HG03064 (cell line): ENCODE measurements around the gene OSBPL7.
"Not testable (repeated sequence)": the region's sequence is repeated elsewhere in the genome, so short reads cannot be mapped to it uniquely, and the experiment has no call there.

Experiments
- ATAC-seq: cut with Tn5 transposase; IDR thresholded peaks from one replicate; pipeline ENCODE4 v1.9.1; 2021; ENCODE audit warnings: low read depth; ENCODE audit not compliant: unreplicated experiment

Gene OSBPL7

DNA sequence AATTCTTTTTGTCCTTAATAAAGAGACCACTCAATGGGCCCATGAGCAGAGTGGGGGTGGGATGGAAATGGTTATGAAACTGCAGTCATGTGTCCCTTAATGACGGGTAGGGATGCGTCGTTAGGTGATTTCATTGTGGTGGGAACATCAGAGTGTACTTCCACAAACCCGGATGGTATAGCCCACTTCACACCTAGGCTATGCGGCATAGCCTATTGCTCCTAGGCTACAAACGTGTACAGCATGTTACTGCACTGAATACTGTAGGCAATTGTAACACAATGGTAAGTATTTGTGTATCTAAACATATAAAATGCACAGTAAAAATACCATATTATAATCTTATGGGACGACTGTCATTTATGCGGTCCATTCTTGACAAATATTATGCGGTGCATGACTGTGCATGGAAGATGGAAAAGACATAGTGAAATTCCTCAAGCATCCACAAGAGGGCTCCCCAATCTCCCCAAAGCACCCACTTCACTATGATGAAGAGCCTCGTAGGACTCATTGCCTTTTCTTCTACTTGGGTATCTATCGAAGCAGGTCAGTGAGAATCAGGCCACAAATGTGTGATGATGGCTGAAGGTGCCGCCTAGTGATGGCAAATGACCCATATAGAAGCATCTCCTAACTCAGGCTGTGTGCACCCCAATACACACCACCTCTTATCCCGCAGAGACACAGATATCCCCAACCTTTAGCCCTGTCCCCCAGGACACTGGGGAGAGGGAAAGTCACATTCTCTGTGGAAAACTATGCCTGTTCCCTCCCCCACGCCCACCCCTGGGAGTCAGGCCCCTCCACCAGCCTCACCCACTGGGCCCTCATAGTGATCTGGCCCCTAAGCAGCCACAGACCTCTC lies 45.0 kb downstream of the OSBPL7 start:
- ATAC-seq: no peak

DNA sequence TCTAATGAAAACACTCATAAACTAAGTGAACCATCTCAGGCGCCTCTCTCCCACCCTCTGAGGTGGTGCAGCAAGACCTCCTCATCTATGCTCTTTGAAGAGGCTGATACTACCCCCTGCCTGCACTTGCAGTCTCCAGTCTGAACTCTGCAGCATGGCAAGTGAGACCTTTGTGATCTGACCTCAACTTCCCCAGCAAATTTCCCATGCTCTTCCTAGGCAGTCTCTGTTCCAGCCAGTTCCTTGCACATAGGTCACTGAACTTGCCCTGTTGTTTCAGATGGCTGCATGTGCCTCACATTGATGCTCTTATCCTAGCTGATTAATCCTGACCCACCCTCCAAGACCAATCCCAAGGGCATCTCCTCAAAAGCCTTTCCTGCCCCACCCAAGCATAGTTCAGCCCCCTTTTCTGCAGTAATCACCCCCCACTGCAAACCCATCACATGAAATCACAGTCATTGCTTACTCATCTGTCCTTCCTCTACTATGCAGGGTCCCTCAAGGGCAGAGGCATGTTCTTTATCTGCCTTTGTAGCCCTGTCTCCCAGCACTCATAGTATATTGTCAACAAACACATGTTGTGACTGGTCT lies 46.5 kb downstream of the OSBPL7 start:
- no peak for ATAC-seq

DNA sequence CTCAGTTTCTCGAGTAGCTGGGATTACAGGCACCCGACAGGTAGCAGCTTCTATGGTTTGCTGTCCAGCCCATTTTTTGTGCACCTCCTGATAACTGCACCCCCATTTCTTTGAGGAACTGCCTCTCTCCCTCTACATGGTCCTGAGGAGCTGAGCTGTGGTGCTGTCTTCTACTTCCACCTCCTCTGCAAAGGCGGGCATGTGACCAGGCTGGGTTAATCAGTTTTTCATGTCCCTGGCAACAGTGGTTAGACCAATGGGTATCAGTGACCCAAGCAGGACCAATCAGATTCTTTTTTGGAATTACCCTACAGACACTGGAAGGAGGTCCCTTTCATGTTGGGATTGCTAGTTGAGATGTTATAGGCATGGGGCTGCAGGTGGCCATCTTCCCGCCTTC lies 47.3 kb downstream of the OSBPL7 start:
- ATAC-seq: no peak

DNA sequence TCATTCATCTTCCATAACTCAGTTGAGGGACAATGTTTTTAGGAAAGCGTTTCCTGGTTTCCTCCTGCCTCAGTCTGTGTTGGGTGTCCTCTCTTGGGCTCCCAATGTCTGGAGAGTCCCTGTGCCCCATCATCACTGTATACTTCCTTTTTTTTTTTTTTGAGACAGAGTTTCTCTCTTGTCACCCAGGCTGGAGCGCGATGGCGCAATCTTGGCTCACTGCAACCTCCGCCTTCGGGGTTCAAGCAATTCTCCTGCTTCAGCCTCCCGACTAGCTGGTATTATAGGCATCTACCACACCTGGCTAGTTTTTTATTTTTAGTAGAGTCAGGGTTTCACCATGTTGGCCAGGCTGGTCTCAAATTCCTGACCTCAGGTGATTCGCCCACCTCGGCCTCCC lies 47.9 kb downstream of the OSBPL7 start:
- not testable (repeated sequence) for ATAC-seq

DNA sequence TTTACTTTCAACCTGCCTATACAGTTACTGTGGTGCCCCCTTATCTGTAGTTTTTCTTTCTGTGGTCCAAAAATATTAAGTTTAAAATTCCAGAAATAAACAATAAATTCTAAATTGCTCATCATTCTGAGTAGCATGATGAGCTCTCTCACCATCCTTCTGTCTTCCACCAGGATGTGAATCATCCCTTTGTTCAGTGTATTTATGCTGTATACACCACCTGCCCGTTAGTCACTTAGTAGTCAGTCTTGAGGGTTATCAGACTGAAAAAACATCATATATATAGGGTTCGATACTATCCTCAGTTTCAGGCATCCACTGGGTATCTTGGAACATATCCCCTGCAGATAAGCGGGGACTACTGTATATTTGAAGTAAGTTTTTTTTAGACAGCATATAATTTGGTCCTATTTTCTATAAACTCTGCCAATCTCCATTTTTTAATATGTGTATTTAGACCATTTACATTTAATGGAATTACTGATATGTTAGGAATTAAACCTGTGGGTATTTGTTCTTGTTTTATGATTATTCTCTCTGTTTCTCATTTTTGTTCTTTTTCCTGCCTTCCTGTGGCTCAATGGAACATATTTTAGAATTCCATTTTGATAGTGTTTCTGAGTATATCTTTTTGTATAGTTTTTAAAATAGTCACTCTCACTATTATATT lies 57.5 kb downstream of the OSBPL7 start:
- ATAC-seq: no peak

DNA sequence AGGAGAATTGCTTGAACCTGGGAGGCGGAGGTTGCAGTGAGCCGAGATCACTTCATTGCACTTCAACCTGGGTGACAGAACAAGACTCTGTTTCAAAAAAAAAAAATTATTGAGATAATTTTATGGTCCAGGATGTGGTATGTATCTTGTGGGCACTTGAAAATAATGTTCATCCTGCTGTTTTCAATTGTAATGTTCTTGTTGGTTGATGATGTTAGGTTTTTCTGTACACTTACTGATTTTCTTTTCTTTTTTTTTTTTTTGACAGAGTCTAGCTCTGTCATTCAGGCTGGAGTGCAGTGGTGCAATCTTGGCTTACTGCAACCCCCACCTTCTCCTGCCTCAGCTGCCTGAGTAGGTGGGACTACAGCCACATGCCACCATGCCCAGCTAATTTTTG lies 58.9 kb downstream of the OSBPL7 start:
- ATAC-seq: no peak

DNA sequence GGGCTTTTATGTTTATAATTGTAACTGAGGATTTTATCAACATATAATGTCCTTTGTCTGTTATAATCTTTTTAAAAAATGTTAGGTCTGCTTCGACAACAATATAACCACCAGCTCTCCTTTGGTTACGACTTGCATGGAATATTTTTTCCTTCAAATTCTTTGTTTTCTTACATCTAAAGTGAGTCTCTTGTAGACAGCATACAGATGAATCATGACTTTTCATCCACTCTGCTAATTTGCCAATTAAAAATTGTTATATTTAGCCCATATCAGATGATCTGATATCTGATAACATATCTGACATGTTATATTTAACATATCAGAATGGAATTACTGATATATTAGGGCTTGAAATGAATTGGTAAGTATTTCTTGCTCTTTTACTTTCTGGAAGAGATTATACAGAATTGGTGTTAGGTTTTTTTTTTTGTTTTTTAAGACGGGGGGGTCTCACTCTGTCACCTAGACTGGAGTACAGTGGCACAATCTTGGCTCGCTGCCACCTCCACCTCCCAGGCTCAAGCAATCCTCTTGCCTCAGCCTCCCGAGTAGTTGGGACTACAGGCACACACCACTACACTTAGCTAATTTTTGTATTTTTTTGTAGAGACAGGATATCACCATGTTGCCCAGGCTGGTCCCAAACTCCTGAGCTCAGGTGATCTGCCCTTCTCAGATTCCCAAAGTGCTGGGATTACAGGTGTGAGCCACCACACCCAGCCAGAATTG lies 61.0 kb downstream of the OSBPL7 start:
- no peak for ATAC-seq

DNA sequence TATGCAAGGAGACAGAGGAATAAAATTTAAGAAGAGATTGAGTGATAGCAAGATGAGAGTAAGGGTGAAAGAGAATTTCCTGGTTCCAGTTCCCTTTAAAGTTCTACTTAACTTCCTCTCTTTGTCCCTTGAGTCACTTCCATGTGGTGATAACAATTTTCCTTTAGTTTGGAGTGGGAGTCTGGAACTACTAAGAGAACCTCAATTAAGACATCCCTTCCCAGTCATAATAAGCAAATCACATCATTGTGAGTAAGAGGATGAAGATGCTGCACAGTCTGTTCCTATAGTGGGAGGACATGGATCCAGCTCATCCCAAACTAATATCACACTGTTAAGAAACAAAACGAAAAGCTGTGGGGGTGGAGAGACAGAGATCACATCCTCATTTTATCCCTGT lies 64.2 kb downstream of the OSBPL7 start:
- no peak for ATAC-seq
